ENCODE measurements around the gene SH3GL2. TPM values are rescaled to one million over a fixed set of nuclear protein-coding genes. Genes with fewer than 3 reads are reported as not detected.

SH3GL2 gene
- total RNA-seq, 4 donors from 2014 or later = 0.45 to 2.5 TPM; not detected in 2

DNA sequence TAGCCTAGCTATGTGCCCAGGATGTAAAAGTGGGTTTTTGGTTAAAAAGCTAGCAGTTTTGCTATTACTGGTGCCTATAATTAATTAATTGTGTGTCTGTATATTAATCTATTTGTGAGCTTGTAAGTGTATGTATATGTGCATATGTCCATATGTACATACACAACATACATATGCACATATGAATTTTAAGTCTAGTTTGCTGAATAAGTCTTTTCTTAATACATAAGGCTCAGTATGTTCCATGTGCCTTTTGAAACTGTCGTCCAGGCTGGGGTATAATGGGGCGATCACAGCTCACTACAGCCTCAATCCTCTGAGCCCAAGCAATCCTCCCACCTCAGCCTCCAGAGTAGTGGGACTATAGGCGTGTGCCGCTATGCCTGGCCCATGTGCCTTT lies 10.1 kb downstream of the SH3GL2 start:
- Histone ChIP-seq H3K9me3 (no peaks in the 10 kb centered on the region), H3K4me3 (replicated peaks in 1 of 3) (no peak overlapping the region), H3K27ac (no peak overlapping the region), H3K27me3 (no peaks in the 10 kb centered on the region), H3K36me3 (no peaks in the 10 kb centered on the region), H3K4me1 (no peaks in the 10 kb centered on the region)
- intact Hi-C loops (cut with DNase I) = no loop called here
- TF ChIP-seq, protein P1, sequence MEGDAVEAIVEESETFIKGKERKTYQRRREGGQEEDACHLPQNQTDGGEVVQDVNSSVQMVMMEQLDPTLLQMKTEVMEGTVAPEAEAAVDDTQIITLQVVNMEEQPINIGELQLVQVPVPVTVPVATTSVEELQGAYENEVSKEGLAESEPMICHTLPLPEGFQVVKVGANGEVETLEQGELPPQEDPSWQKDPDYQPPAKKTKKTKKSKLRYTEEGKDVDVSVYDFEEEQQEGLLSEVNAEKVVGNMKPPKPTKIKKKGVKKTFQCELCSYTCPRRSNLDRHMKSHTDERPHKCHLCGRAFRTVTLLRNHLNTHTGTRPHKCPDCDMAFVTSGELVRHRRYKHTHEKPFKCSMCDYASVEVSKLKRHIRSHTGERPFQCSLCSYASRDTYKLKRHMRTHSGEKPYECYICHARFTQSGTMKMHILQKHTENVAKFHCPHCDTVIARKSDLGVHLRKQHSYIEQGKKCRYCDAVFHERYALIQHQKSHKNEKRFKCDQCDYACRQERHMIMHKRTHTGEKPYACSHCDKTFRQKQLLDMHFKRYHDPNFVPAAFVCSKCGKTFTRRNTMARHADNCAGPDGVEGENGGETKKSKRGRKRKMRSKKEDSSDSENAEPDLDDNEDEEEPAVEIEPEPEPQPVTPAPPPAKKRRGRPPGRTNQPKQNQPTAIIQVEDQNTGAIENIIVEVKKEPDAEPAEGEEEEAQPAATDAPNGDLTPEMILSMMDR (IDR thresholded peaks at IDR 0.05) = no peak
- TF ChIP-seq POLR2A (IDR thresholded peaks at IDR 0.05) = no peak
- no peak for DNase-seq
- 93% methylated on average over 4 of the region's 4 CpGs for WGBS, 2 donors

DNA sequence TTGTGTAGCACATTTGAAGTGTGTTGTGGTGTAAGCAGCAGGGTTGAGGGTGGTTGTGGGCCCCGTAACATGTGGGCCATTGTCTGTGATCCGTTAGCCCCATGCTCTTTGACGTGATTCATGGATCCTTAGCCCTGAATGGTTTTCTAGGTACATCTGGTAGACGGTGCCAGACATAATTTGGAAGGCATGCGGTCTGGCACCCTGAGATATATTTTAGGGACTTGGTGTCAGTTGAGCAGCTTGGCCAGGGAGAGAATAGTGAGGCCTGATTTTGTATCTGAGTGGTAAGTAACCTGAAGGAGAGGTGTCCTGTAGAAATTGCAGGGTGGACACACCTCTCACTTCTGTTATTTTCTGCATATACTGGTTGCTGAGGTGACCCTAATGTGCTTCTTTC lies 10.9 kb downstream of the SH3GL2 start:
- Histone ChIP-seq H3K27me3 (no peaks in the 10 kb centered on the region), H3K4me3 (replicated peaks in 1 of 3) (no peak overlapping the region), H3K36me3 (no peaks in the 10 kb centered on the region), H3K27ac (no peak overlapping the region), H3K9me3 (no peaks in the 10 kb centered on the region), H3K4me1 (no peaks in the 10 kb centered on the region)
- no peak for TF ChIP-seq POLR2A (IDR thresholded peaks at IDR 0.05)
- TF ChIP-seq, protein P1 (IDR thresholded peaks at IDR 0.05) = no peak
- no peak for DNase-seq
- intact Hi-C loops (cut with DNase I) = no loop called here
- 86 to 94% methylated on average over 5 of the region's 5 CpGs for WGBS, 2 donors

- Histone ChIP-seq H3K27ac (no peak overlapping the region), H3K27me3 (no peaks in the 10 kb centered on the region), H3K4me1 (no peaks in the 10 kb centered on the region), H3K9me3 (no peaks in the 10 kb centered on the region), H3K4me3 (replicated peaks in 1 of 3) (no peak overlapping the region), H3K36me3 (no peaks in the 10 kb centered on the region)
- WGBS, 2 donors = 89 to 95% methylated on average over 3 of the region's 3 CpGs
- intact Hi-C loops (cut with DNase I) = no loop called here
- DNase-seq = no peak
- TF ChIP-seq, protein P1 (IDR thresholded peaks at IDR 0.05) = no peak
- TF ChIP-seq POLR2A (IDR thresholded peaks at IDR 0.05) = no peak
Measured at GRCh38 chr9:17594961-17595360, 16.1 kb downstream of the SH3GL2 start.

- no peak for DNase-seq
- Histone ChIP-seq H3K36me3 (no peaks in the 10 kb centered on the region), H3K27ac (no peak overlapping the region), H3K4me1 (no peaks in the 10 kb centered on the region), H3K4me3 (replicated peaks in 1 of 3) (no peak overlapping the region), H3K9me3 (no peaks in the 10 kb centered on the region), H3K27me3 (no peaks in the 10 kb centered on the region)
- intact Hi-C loops (cut with DNase I) = no loop called here
- TF ChIP-seq, protein P1 (IDR thresholded peaks at IDR 0.05) = no peak
- TF ChIP-seq POLR2A (IDR thresholded peaks at IDR 0.05) = no peak
- WGBS, 2 donors = 81 to 91% methylated on average over 3 of the region's 3 CpGs
Measured at GRCh38 chr9:17597977-17598376, 19.1 kb downstream of the SH3GL2 start.

DNA sequence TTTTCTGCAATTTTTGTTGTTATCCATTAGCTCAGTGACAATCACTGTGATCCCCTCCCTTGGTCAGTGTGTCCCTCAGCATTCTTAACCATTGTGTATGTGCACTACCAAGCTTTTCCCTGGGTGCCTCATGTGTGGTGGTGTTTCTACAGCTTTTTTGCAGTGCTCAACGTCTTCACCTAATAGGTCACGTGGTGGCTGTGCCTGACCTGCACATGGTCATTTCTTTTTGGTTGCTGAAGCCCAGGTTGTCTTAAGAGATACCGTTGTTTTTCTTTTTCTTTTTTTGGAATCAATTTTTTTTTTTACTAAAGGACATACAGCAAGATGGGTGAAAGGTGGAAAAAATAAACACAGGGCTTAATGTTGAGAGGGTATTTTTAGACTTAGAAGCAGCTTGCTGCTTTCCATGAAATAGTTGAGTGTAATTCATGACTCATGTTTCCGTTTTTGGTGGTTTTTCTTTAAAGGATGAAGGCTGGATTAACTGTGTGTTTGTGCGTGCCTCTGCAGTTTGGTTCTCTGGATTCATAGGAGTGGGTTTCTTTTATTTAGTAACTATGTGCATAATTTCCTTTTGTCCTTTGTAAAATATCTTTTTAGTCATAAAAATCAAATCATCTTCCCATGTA lies 22.2 kb downstream of the SH3GL2 start:
- H3K27me3 ChIP-seq = no peaks in the 10 kb centered on the region
- WGBS, 2 donors = 67 to 71% methylated on average over 5 of the region's 5 CpGs
- intact Hi-C loops (cut with DNase I) = no loop called here
- no peaks in the 10 kb centered on the region for H3K4me1 ChIP-seq
- H3K9me3 ChIP-seq = no peaks in the 10 kb centered on the region
- no peaks in the 10 kb centered on the region for H3K36me3 ChIP-seq
- TF ChIP-seq POLR2A (IDR thresholded peaks at IDR 0.05) = no peak
- TF ChIP-seq, protein P1 (IDR thresholded peaks at IDR 0.05) = no peak
- H3K27ac ChIP-seq = no peak overlapping the region
- no peak overlapping the region for H3K4me3 ChIP-seq (replicated peaks in 1 of 3)
- DNase-seq = no peak

Data from thyroid gland (tissue), 4 donors.